ENCODE measurements around the gene CLDN6. TPM values are rescaled to one million over a fixed set of nuclear protein-coding genes. Genes with fewer than 3 reads are reported as not detected.

CLDN6 gene
- total RNA-seq, 1 experiment from 2014 or later = not detected

DNA sequence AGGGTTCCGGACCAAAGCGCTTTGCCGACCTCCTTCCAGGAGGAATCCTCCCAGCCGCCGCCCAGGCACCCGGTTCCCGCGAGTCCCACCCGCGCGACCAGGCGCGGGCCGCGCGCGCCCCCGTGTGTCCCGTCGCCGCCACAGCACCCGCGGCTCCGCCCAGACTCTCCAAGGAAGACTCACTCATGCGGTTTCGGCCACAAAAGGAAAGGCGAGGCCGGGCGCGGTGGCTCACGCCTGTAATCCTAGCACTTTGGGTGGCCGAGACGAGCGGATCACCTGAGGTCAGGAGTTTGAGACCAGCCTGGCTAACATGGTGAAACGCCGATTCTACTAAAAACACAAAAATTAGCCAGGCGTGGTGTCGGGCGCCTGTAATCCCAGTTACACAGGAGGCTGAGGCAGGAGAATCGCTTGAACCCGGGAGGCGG is 34.3 kb downstream of the CLDN6 start:
- in situ Hi-C loops (cut with HindIII; ENCODE audit: low pct_unique_long_range_greater_than_20kb, low sequenced_read_pairs) = no loop called here
- DNase-seq (ENCODE audit: low read depth, low spot score) = peak; percentile 75

GRCh38 chr16:2982402-2982801 is 35.6 kb downstream of the CLDN6 start:
- in situ Hi-C loops (cut with HindIII; ENCODE audit: low pct_unique_long_range_greater_than_20kb, low sequenced_read_pairs) = no loop called here
- DNase-seq (ENCODE audit: low read depth, low spot score) = no peak

GRCh38 chr16:2981899-2982250 is 36.1 kb downstream of the CLDN6 start:
- in situ Hi-C loops (cut with HindIII; ENCODE audit: low pct_unique_long_range_greater_than_20kb, low sequenced_read_pairs) = no loop called here

DNA sequence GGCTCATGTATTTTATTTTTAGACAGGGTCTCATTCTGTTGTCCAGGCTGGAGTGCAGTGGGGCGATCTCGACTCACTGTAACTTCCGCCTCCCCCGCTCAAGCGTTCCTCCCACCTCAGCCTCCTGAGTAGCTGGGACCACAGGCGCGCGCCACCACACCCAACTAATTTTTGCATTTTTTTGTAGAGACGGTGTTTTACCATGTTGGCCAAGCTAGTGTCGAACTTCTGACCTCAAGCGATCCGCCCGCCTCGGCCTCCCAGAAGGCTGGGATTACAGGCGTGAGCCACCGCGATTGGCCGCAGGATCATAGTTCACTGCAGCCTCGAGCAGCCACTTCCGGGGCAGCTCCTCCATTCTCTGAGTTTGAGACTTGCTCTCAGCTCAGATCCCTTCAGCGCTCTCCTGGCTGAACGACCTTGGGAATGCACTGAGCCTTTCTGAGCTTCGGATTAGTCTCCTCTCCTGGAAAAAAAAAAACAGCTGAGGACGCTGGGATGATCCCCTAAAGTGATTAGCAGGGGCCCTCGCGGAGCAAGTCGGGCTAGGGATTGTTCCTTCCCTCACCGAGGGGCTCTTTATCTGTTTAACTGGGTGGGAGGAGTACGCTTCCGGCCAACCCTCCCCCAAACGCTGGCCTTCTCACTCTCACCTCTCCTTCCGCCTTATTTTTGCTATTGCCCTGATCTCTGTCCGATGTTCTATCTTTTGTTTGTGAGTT is 36.6 kb downstream of the CLDN6 start:
- in situ Hi-C loops (cut with HindIII; ENCODE audit: low pct_unique_long_range_greater_than_20kb, low sequenced_read_pairs) = no loop called here
- DNase-seq (ENCODE audit: low read depth, low spot score) = no peak

More at GRCh38 chr16:2981899-2982250, 36.1 kb downstream of the CLDN6 start:
- no peak for DNase-seq (ENCODE audit: low read depth, low spot score)

GRCh38 chr16:2980227-2981176 is 37.5 kb downstream of the CLDN6 start, which contains the start of gene PKMYT1:
PKMYT1 (minus strand) TSS chr16:2980446; CDS start chr16:2979657, 789 bp downstream.
- peak; percentile 83 for DNase-seq (ENCODE audit: low read depth, low spot score)
- in situ Hi-C loops (cut with HindIII; ENCODE audit: low pct_unique_long_range_greater_than_20kb, low sequenced_read_pairs) = no loop called here

DNA sequence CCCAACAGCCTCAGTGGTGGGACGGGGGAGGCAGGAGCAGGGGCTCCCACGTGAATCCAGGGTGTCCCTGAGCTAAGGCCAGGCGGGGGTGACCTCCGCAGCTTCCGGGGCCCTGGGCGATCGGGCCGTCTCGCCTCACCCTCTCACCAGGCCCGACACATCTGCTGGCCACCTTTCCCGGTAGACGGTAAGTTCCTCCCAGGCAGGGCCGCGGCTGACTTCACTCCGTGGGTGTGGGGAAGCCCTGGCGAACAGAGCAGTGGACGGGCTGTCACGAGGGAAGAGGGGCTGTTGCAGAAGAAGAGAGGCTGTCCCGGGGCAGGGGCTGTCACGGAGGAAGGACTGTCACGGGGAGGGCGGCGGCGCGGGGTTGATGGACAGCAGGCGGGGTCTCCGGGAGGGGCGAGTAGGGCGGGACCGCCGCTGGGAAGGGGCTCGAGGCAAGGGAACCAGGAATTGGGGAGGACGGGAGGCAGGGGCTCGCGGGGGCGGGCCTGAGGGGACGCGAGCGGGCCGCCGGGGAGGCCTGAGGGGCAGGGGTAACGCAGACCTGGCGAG is 38.2 kb downstream of the CLDN6 start:
- in situ Hi-C loops (cut with HindIII; ENCODE audit: low pct_unique_long_range_greater_than_20kb, low sequenced_read_pairs) = no loop called here
- no peak for DNase-seq (ENCODE audit: low read depth, low spot score)

DNA sequence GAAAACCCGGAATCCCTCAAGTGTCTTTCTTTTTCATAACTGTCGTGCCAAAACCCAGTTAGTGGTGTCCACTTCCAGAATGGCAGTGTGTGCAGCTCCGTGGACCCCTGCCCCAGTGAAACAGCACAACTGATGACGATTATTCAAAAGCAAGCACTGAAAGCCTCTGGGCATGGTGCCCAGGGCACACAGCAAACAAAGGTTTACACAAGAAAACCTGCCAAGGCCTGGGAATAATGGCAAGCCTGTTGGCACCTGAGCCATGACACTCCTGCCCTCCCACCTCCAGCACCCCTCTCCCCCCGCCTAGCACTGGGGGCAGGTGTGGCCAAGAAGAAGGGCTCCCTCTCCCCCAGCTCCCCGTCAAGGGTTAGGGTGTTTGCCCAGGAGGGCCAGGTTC is 40.5 kb downstream of the CLDN6 start:
- in situ Hi-C loops (cut with HindIII; ENCODE audit: low pct_unique_long_range_greater_than_20kb, low sequenced_read_pairs) = no loop called here
- DNase-seq (ENCODE audit: low read depth, low spot score) = no peak

DNA sequence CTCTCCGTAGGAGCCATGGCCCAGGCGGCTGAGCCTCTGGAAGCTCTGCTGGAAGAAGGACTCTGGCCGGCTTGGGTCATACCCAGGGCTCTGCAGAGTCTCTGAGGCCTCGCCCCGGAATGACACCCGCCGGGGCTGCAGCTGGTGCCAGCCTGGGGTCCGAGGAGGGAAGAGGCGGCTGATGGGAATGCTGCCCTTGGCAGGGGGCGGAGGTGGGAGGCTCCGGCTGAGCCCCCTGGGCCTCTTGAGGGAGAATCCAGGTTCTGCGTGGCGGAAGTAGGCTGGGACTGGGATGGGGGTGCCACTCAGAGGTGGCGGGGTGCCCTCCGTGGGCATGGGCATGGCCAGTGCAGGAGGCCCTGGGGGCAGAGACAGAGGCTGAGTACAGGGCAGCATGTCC is 41.3 kb downstream of the CLDN6 start:
- no peak for DNase-seq (ENCODE audit: low read depth, low spot score)
- in situ Hi-C loops (cut with HindIII; ENCODE audit: low pct_unique_long_range_greater_than_20kb, low sequenced_read_pairs) = no loop called here

- DNase-seq (ENCODE audit: low read depth, low spot score) = no peak
- in situ Hi-C loops (cut with HindIII; ENCODE audit: low pct_unique_long_range_greater_than_20kb, low sequenced_read_pairs) = no loop called here
Measured at GRCh38 chr16:2976201-2976600, 41.8 kb downstream of the CLDN6 start.

DNA sequence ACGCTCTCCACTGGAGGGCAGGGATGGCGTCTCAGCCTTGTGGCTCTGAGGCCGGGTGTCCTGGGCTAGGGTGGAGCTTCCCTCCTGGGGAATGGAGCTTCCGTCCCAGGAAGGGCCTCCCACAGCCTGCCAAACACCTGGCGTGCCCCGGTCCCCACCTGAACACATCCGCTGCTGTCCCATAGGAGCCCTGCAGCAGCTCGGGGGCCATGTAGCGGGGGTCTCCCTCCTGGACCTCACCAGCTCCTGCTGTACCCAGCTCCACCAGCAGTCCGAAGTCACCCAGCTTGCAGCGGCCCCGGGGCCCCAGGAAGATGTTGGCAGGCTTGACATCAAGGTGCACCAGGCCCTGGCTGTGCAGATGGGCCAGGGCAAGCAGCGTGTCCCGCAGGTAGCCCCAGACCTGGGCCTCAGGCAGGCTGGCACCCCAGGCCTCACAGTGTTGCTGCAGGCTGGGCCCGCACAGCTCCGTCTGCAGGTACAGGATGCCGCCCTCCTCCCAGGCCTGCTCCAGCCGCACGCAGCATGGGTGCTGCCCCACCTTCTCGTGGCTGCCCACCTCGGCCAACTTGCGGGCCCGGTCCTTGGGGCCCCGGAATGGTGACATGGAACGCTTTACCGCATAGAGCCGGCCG is 42.7 kb downstream of the CLDN6 start:
- in situ Hi-C loops (cut with HindIII; ENCODE audit: low pct_unique_long_range_greater_than_20kb, low sequenced_read_pairs) = no loop called here

GRCh38 chr16:2974319-2975056 is 43.5 kb downstream of the CLDN6 start:
- no peak for DNase-seq (ENCODE audit: low read depth, low spot score)
- in situ Hi-C loops (cut with HindIII; ENCODE audit: low pct_unique_long_range_greater_than_20kb, low sequenced_read_pairs) = no loop called here

More for the DNA sequence above, 42.7 kb downstream of the CLDN6 start:
- no peak for DNase-seq (ENCODE audit: low read depth, low spot score)

DNA sequence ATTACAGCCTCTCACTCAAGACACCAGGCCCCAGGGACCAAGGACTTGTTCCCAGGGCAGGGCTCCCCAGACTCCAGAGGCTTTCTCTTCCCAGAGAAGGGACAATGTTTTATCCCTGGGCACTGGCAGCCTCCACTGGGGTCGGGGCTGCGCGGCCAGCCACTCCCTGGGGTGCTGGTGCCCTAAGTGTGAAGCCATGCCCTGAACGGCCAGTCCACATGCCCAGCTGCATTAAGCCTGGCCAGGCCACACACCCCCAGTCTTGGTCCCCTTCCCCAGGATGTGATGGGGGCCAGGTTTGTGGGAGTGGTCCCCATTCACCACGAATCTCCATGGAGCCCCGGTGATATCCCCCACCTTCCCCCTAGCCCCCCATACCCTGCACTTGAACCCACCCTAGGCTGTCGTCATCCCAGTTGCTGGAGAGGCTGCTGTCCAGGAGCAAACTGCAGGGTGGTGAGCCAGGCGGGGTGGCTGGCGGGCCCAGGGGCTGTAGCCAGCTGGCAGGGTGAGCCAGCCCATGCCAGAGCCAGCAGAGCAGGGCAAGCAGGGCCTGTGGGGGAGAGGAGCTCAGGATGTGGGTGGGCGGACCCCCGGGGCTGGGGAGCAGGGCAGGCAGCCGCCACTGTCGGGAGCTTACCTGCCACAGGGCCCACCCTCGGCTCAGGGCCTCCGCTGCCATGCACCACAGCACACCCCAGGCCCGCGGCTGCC is 44.2 kb downstream of the CLDN6 start:
- DNase-seq (ENCODE audit: low read depth, low spot score) = no peak
- in situ Hi-C loops (cut with HindIII; ENCODE audit: low pct_unique_long_range_greater_than_20kb, low sequenced_read_pairs) = no loop called here

GRCh38 chr16:2973093-2973492 is 44.9 kb downstream of the CLDN6 start:
- no peak for DNase-seq (ENCODE audit: low read depth, low spot score)
- in situ Hi-C loops (cut with HindIII; ENCODE audit: low pct_unique_long_range_greater_than_20kb, low sequenced_read_pairs) = no loop called here

GRCh38 chr16:2971985-2972784 is 45.8 kb downstream of the CLDN6 start:
- in situ Hi-C loops (cut with HindIII; ENCODE audit: low pct_unique_long_range_greater_than_20kb, low sequenced_read_pairs) = no loop called here
- DNase-seq (ENCODE audit: low read depth, low spot score) = no peak

GRCh38 chr16:2971134-2971984 is 46.6 kb downstream of the CLDN6 start:
- DNase-seq (ENCODE audit: low read depth, low spot score) = no peak
- in situ Hi-C loops (cut with HindIII; ENCODE audit: low pct_unique_long_range_greater_than_20kb, low sequenced_read_pairs) = no loop called here
